ENCODE measurements around the gene RTF1. TPM values are rescaled to one million over a fixed set of nuclear protein-coding genes. Genes with fewer than 3 reads are reported as not detected.

Gene RTF1
- polyA plus RNA-seq, 1 of the 3 experiments (the other 2 are of a cell fraction) = 27.8 TPM

DNA sequence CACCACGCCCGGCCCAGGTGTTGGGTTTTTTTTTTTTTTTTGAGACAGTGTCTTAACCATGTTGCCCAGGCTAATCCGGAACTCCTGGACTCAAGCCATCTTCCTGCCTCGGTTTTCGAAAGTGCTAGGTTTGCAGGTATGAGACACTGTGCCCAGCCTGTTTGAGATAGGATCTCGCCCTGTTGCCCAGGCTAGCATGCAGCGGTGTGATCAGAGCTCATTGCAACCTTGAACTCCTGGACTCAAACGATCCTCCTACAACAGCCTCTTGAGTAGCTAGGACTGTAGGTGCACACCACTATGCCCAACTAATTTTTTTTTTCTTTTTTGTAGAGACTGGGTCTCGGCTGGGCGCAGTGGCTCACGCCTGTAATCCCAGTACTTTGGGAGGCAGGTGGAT lies 56.5 kb downstream of the RTF1 start:
- H3K27ac ChIP-seq (ENCODE audit: low read depth in 2 of 2, low read length in 1 of 2) = no peak overlapping the region
- ChIA-PET POLR2A (no interaction called here), CTCF (interaction anchor here (1.0 kb wide), 1 partner anchor 84 kb away, joined by 3 read pairs; no protein-coding TSS in a partner anchor)
- no peaks in the 10 kb centered on the region for H3F3A ChIP-seq (replicated peaks; ENCODE audit: insufficient read depth)
- TF ChIP-seq EZH2phosphoT487 (IDR thresholded peaks at IDR 0.05; ENCODE audit: borderline replicate concordance, low read depth) = no peak
- no peak for TF ChIP-seq FOXM1 (IDR thresholded peaks at IDR 0.05; ENCODE audit: low read depth)
- TF ChIP-seq JUND (IDR thresholded peaks at IDR 0.05) = no peak
- TF ChIP-seq SIN3A (IDR thresholded peaks at IDR 0.05; ENCODE audit: borderline replicate concordance, low read depth, low read length) = no peak
- TF ChIP-seq TAF1 (IDR thresholded peaks at IDR 0.05; ENCODE audit: borderline replicate concordance, low read depth, low read length) = no peak
- TF ChIP-seq, protein P1, sequence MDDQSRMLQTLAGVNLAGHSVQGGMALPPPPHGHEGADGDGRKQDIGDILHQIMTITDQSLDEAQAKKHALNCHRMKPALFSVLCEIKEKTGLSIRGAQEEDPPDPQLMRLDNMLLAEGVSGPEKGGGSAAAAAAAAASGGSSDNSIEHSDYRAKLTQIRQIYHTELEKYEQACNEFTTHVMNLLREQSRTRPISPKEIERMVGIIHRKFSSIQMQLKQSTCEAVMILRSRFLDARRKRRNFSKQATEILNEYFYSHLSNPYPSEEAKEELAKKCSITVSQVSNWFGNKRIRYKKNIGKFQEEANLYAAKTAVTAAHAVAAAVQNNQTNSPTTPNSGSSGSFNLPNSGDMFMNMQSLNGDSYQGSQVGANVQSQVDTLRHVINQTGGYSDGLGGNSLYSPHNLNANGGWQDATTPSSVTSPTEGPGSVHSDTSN (IDR thresholded peaks at IDR 0.05) = no peak
- TF ChIP-seq, protein P2, sequence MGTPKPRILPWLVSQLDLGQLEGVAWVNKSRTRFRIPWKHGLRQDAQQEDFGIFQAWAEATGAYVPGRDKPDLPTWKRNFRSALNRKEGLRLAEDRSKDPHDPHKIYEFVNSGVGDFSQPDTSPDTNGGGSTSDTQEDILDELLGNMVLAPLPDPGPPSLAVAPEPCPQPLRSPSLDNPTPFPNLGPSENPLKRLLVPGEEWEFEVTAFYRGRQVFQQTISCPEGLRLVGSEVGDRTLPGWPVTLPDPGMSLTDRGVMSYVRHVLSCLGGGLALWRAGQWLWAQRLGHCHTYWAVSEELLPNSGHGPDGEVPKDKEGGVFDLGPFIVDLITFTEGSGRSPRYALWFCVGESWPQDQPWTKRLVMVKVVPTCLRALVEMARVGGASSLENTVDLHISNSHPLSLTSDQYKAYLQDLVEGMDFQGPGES (IDR thresholded peaks at IDR 0.05; ENCODE audit: low read depth, low read length) = no peak
- TF ChIP-seq, protein P3, sequence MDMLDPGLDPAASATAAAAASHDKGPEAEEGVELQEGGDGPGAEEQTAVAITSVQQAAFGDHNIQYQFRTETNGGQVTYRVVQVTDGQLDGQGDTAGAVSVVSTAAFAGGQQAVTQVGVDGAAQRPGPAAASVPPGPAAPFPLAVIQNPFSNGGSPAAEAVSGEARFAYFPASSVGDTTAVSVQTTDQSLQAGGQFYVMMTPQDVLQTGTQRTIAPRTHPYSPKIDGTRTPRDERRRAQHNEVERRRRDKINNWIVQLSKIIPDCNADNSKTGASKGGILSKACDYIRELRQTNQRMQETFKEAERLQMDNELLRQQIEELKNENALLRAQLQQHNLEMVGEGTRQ (IDR thresholded peaks at IDR 0.05; ENCODE audit: borderline replicate concordance, low read depth, low read length) = no peak
- no peak for TF ChIP-seq NRF1 (IDR thresholded peaks at IDR 0.05; ENCODE audit: low read depth, low read length)
- TF ChIP-seq SMC3 (IDR thresholded peaks at IDR 0.05; ENCODE audit: low read depth, low read length) = no peak
- no peak for TF ChIP-seq EP300 (IDR thresholded peaks at IDR 0.05; ENCODE audit: borderline replicate concordance in 1 of 2, low read depth in 1 of 2, low read length in 1 of 2)
- TF ChIP-seq, protein P4, sequence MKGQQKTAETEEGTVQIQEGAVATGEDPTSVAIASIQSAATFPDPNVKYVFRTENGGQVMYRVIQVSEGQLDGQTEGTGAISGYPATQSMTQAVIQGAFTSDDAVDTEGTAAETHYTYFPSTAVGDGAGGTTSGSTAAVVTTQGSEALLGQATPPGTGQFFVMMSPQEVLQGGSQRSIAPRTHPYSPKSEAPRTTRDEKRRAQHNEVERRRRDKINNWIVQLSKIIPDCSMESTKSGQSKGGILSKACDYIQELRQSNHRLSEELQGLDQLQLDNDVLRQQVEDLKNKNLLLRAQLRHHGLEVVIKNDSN (IDR thresholded peaks at IDR 0.05; ENCODE audit: borderline replicate concordance, low read depth) = no peak
- TF ChIP-seq, protein P5, sequence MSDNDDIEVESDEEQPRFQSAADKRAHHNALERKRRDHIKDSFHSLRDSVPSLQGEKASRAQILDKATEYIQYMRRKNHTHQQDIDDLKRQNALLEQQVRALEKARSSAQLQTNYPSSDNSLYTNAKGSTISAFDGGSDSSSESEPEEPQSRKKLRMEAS (IDR thresholded peaks at IDR 0.05; ENCODE audit: low read depth) = no peak
- 98% methylated on average over 11 of the region's 11 CpGs for WGBS (ENCODE audit: low lambda C conversion rate)
- no peaks in the 10 kb centered on the region for H3K79me2 ChIP-seq (ENCODE audit: insufficient read depth)
- no peak overlapping the region for H2AFZ ChIP-seq (ENCODE audit: low read depth)
- H3K9ac ChIP-seq = no peak overlapping the region
- DNase-seq = no peak
- H3K4me2 ChIP-seq = no peak overlapping the region
- no peaks in the 10 kb centered on the region for H4K20me1 ChIP-seq (ENCODE audit: insufficient read depth)
- H3K27me3 ChIP-seq (ENCODE audit: insufficient read depth) = no peaks in the 10 kb centered on the region
- H3K4me1 ChIP-seq (ENCODE audit: control insufficient read depth in 1 of 2, insufficient read depth in 2 of 2, low read depth in 1 of 2, low read length in 1 of 2) = no peaks in the 10 kb centered on the region
- H3K4me3 ChIP-seq (ENCODE audit: low read depth in 2 of 2, low read length in 1 of 2) = no peak overlapping the region
- no peaks in the 10 kb centered on the region for H3K9me2 ChIP-seq
- peaks cover 53 to 67% of the 10 kb centered on the region in 2 experiments for H3K36me3 ChIP-seq (replicated peaks in 1 of 2; ENCODE audit: control insufficient read depth in 1 of 2, insufficient read depth in 2 of 2, low read length in 1 of 2)
- no peaks in the 10 kb centered on the region for H3K9me3 ChIP-seq

DNA sequence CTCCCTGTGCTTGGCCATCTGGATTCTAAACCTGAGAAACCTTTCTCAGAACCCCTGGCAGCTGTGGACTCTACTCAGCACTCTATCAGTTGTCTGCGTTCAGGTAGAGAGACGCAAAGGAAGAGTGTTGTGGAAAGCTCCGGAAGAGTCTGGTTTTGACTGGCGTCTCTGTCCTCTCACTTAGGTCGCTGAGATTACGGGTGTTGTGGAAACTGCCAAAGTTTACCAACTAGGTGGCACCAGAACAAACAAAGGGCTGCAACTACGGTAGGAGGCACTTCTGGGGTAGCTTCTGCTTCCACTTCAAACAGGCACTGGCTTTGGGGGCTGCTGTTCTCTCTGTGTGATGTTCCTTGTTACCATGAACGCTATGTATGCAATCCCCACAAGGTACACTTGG lies 57.5 kb downstream of the RTF1 start:
- H3F3A ChIP-seq (replicated peaks; ENCODE audit: insufficient read depth) = no peaks in the 10 kb centered on the region
- H3K27ac ChIP-seq (ENCODE audit: low read depth in 2 of 2, low read length in 1 of 2) = no peak overlapping the region
- H3K4me3 ChIP-seq (ENCODE audit: low read depth in 2 of 2, low read length in 1 of 2) = no peak overlapping the region
- no peaks in the 10 kb centered on the region for H3K9me3 ChIP-seq
- H3K4me2 ChIP-seq = no peak overlapping the region
- no peak for DNase-seq
- H3K4me1 ChIP-seq (ENCODE audit: control insufficient read depth in 1 of 2, insufficient read depth in 2 of 2, low read depth in 1 of 2, low read length in 1 of 2) = no peaks in the 10 kb centered on the region
- H3K9ac ChIP-seq = no peak overlapping the region
- CTCF ChIA-PET = no interaction called here
- no peaks in the 10 kb centered on the region for H3K27me3 ChIP-seq (ENCODE audit: insufficient read depth)
- H3K79me2 ChIP-seq (ENCODE audit: insufficient read depth) = no peaks in the 10 kb centered on the region
- POLR2A ChIA-PET = no interaction called here
- H3K9me2 ChIP-seq = no peaks in the 10 kb centered on the region
- whole genome bisulfite sequencing (ENCODE audit: low lambda C conversion rate) = 90% methylated on average over 8 of the region's 8 CpGs
- H3K36me3 ChIP-seq (replicated peaks in 1 of 2; ENCODE audit: control insufficient read depth in 1 of 2, insufficient read depth in 2 of 2, low read length in 1 of 2) = peaks cover 62 to 72% of the 10 kb centered on the region in 2 experiments
- no peaks in the 10 kb centered on the region for H4K20me1 ChIP-seq (ENCODE audit: insufficient read depth)
- H2AFZ ChIP-seq (ENCODE audit: low read depth) = no peak overlapping the region
- TF ChIP-seq SMC3 (IDR thresholded peaks at IDR 0.05; ENCODE audit: low read depth, low read length) (no peak), YY1 (IDR thresholded peaks at IDR 0.05; ENCODE audit: low read depth) (no peak), FOXJ3 (CRISPR knock-in tag; IDR thresholded peaks at IDR 0.05) (no peak), TEAD4 (IDR thresholded peaks at IDR 0.05; ENCODE audit: borderline replicate concordance, insufficient read depth) (no peak)
- TF ChIP-seq, protein P1 (IDR thresholded peaks at IDR 0.05) = no peak
- TF ChIP-seq, protein P5 (IDR thresholded peaks at IDR 0.05; ENCODE audit: low read depth) = no peak
- TF ChIP-seq, protein P6, sequence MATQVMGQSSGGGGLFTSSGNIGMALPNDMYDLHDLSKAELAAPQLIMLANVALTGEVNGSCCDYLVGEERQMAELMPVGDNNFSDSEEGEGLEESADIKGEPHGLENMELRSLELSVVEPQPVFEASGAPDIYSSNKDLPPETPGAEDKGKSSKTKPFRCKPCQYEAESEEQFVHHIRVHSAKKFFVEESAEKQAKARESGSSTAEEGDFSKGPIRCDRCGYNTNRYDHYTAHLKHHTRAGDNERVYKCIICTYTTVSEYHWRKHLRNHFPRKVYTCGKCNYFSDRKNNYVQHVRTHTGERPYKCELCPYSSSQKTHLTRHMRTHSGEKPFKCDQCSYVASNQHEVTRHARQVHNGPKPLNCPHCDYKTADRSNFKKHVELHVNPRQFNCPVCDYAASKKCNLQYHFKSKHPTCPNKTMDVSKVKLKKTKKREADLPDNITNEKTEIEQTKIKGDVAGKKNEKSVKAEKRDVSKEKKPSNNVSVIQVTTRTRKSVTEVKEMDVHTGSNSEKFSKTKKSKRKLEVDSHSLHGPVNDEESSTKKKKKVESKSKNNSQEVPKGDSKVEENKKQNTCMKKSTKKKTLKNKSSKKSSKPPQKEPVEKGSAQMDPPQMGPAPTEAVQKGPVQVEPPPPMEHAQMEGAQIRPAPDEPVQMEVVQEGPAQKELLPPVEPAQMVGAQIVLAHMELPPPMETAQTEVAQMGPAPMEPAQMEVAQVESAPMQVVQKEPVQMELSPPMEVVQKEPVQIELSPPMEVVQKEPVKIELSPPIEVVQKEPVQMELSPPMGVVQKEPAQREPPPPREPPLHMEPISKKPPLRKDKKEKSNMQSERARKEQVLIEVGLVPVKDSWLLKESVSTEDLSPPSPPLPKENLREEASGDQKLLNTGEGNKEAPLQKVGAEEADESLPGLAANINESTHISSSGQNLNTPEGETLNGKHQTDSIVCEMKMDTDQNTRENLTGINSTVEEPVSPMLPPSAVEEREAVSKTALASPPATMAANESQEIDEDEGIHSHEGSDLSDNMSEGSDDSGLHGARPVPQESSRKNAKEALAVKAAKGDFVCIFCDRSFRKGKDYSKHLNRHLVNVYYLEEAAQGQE (IDR thresholded peaks at IDR 0.05; ENCODE audit: low read depth, low read length) = no peak
